HT1080 (cell line): ENCODE measurements around the gene ABCC12. TPM values are rescaled to one million over a fixed set of nuclear protein-coding genes. Genes with fewer than 3 reads are reported as not detected.
A peak's percentile ranks its signal among the peaks of the same experiment; 100 is the strongest.
"Not testable (repeated sequence)": the region's sequence is repeated elsewhere in the genome, so short reads cannot be mapped to it uniquely, and the experiment has no call there.

ENCODE experiments used
- DNase-seq: peaks from one replicate; pipeline ENCODE4 v3.0.0-alpha.2; 2015; ENCODE audit warnings: low read depth
- total RNA-seq: library from RNA; depleted of rRNA; stranded (reverse); fragments of >200 nt; shearing (Covaris generic); gene quantifications from 2 replicates; pipeline ENCODE4 v1.2.3, GENCODE V29; 2014

ABCC12 gene
- total RNA-seq, 1 experiment from 2014 or later = not detected

GRCh38 chr16:48166617-48167016 lies 10.8 kb upstream of the ABCC12 start:
- DNase-seq = not testable (repeated sequence)

- DNase-seq = no peak
These were observed 10.3 kb upstream of the ABCC12 start for GRCh38 chr16:48165961-48166578.

GRCh38 chr16:48164907-48165715 lies 9.3 kb upstream of the ABCC12 start:
- peak; percentile 81 for DNase-seq

GRCh38 chr16:48162839-48163410 lies 7.1 kb upstream of the ABCC12 start:
- no peak for DNase-seq

- no peak for DNase-seq
These were observed 6.1 kb upstream of the ABCC12 start for GRCh38 chr16:48161906-48162305.

GRCh38 chr16:48160575-48160974 lies 4.8 kb upstream of the ABCC12 start:
- DNase-seq = no peak

- DNase-seq = peak; percentile 97
These were observed 2.5 kb upstream of the ABCC12 start for GRCh38 chr16:48158296-48158695.

- DNase-seq = no peak
These were observed 2.0 kb upstream of the ABCC12 start for GRCh38 chr16:48157794-48158193.

GRCh38 chr16:48157302-48157701 lies 1.5 kb upstream of the ABCC12 start:
- DNase-seq = no peak

- DNase-seq = peak; percentile 60
These were observed 1.0 kb upstream of the ABCC12 start for GRCh38 chr16:48156790-48157209.

GRCh38 chr16:48153774-48154173 lies 2.0 kb downstream of the ABCC12 start:
- DNase-seq = no peak

- DNase-seq = no peak
These were observed 3.6 kb downstream of the ABCC12 start for GRCh38 chr16:48152226-48152625.

GRCh38 chr16:48150707-48151106 lies 5.1 kb downstream of the ABCC12 start:
- no peak for DNase-seq

- no peak for DNase-seq
These were observed 9.1 kb downstream of the ABCC12 start for GRCh38 chr16:48146710-48147109.

- no peak for DNase-seq
These were observed 9.7 kb downstream of the ABCC12 start for GRCh38 chr16:48146131-48146530.

- DNase-seq = no peak
These were observed 11.9 kb downstream of the ABCC12 start for GRCh38 chr16:48143812-48144368.

GRCh38 chr16:48140821-48141220 lies 15.0 kb downstream of the ABCC12 start:
- DNase-seq = no peak

- no peak for DNase-seq
These were observed 16.3 kb downstream of the ABCC12 start for GRCh38 chr16:48139517-48139916.

GRCh38 chr16:48138543-48138942 lies 17.2 kb downstream of the ABCC12 start:
- no peak for DNase-seq

GRCh38 chr16:48137822-48138221 lies 18.0 kb downstream of the ABCC12 start:
- no peak for DNase-seq

GRCh38 chr16:48136547-48137360 lies 19.0 kb downstream of the ABCC12 start:
- no peak for DNase-seq
